Esophagus squamous epithelium (tissue), 5 donors: ENCODE data around the gene FRMD3. TPM values are rescaled to one million over a fixed set of nuclear protein-coding genes. Genes with fewer than 3 reads are reported as not detected.
A peak's percentile ranks its signal among the peaks of the same experiment; 100 is the strongest.

Source experiments
- DNase-seq: peaks from one replicate; lab custom pipeline; 2025; lab: John Stamatoyannopoulos, UW
- H3K27ac ChIP-seq, 4 donors: fragments of 200-600 bp; sonication (generic); one replicate each; pipeline ENCODE4 v1.5.1; 2016 to 2019; ENCODE audit warnings: mild to moderate bottlenecking in 1 of 4
- H3K27me3 ChIP-seq, 4 donors: fragments of 200-600 bp; sonication (generic); 1 replicate in 3 of 4; 2 replicates in 1 of 4; pipeline versions ENCODE4 v1.5.1 to v1.6.0; 2017 to 2021; ENCODE audit warnings: antibody characterized with exemption in 1 of 4
- H3K36me3 ChIP-seq, 3 donors: fragments of 200-600 bp; sonication (generic); one replicate each; pipeline ENCODE4 v1.5.1; 2016 to 2019
- H3K4me1 ChIP-seq, 3 donors: fragments of 200-600 bp; sonication (generic); one replicate each; pipeline ENCODE4 v1.5.1; 2017 to 2019
- H3K4me3 ChIP-seq, 4 donors: fragments of 200-600 bp; sonication (generic); 1 replicate in 3 of 4; 2 replicates in 1 of 4; pipeline ENCODE4 v1.5.1; 2016 to 2019; ENCODE audit warnings: mild to moderate bottlenecking in 2 of 4, moderate library complexity in 1 of 4
- H3K9me3 ChIP-seq, 3 donors: fragments of 200-600 bp; sonication (generic); one replicate each; pipeline ENCODE4 v1.5.1; 2016 to 2019
- CTCF ChIP-seq, 6 experiments: fragments of 450-650 bp in 4 of 6; fragments of 200-600 bp in 2 of 6; sonication (generic) in 2 of 6; IDR thresholded peaks; one replicate each; pipeline ENCODE4 v1.5.1; 2016 to 2019; ENCODE audit warnings: antibody characterized with exemption in 6 of 6, mild to moderate bottlenecking in 4 of 6, moderate library complexity in 4 of 6
- POLR2A ChIP-seq, 4 donors: fragments of 450-650 bp; IDR thresholded peaks; one replicate each; pipeline ENCODE4 v1.6.1; 2017; ENCODE audit warnings: antibody characterized with exemption in 4 of 4, mild to moderate bottlenecking in 4 of 4, moderate library complexity in 3 of 4
- WGBS, 2 donors: methylation state at CpG; one replicate each; pipeline ENCODE4 v1.1.5; 2018; 5-methylcytosine and 5-hydroxymethylcytosine counted together
- intact Hi-C: fragments of 100-400 bp; cut with DNase I; formaldehyde crosslinking; loops from one replicate; pipeline ENCODE4 v1.15.0; 2022
- small RNA-seq, 4 donors: library from RNA; depleted of rRNA; stranded (forward); fragments of <200 nt; gene quantifications; one replicate each; pipeline ENCODE3, GENCODE V24; 2016
- total RNA-seq, 4 donors: library from RNA; depleted of rRNA; stranded (reverse); fragments of >200 nt; gene quantifications; one replicate each; pipeline ENCODE4 v1.1.0, GENCODE V29; 2016
- donor health status: DM: yes; HTN: yes; CAD: no.

FRMD3 gene
- total RNA-seq, 4 donors from 2014 or later: 0.27 to 6.9 (median 2.1) TPM

DNA sequence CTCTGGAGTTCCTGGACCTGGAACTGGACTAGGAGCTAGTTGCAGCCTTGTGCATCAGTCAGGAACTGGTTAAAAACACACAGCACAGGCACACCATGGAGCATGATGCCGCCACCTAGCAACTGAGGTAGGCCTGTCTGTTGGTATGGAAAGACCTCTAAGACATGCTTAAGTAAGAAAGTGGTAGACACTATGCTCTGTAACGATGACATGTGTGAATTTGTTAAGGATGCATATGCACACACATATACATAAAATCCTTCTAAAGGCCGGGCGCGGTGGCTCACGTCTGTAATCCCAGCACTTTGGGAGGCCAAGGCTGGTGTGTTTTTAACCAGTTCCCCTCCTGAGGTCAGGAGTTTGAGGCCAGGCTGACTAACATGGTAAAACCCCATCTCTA lies 338.4 kb downstream of the FRMD3 start:
- Histone ChIP-seq H3K9me3 (no peaks in the 10 kb centered on the region), H3K36me3 (no peaks in the 10 kb centered on the region), H3K27me3 (peaks cover 0 to 12% (median 0%) of the 10 kb centered on the region in 4 donors), H3K4me3 (no peak overlapping the region), H3K27ac (no peak overlapping the region), H3K4me1 (no peaks in the 10 kb centered on the region)
- DNase-seq: no peak
- no peak for TF ChIP-seq POLR2A (IDR thresholded peaks at IDR 0.05)
- no peak for TF ChIP-seq CTCF (IDR thresholded peaks at IDR 0.05)
- 67 to 82% methylated on average over 6 of the region's 6 CpGs for WGBS, 2 donors
- intact Hi-C loops: no loop called here

- Histone ChIP-seq H3K36me3 (no peaks in the 10 kb centered on the region), H3K27me3 (peaks cover 0 to 13% (median 0%) of the 10 kb centered on the region in 4 donors), H3K4me3 (no peak overlapping the region), H3K9me3 (no peaks in the 10 kb centered on the region), H3K27ac (no peak overlapping the region), H3K4me1 (no peaks in the 10 kb centered on the region)
- TF ChIP-seq POLR2A (IDR thresholded peaks at IDR 0.05) (no peak), CTCF (IDR thresholded peaks at IDR 0.05) (peak in 5 of 6 experiments; percentile 35 to 57 (median 40))
- WGBS, 2 donors: 16 to 19% methylated on average over 5 of the region's 5 CpGs
- intact Hi-C loops: no loop called here
- no peak for DNase-seq
Measured at GRCh38 chr9:83199240-83199639, 339.0 kb downstream of the FRMD3 start.

- no peak for TF ChIP-seq CTCF (IDR thresholded peaks at IDR 0.05)
- no peak for TF ChIP-seq POLR2A (IDR thresholded peaks at IDR 0.05)
- H3K36me3 ChIP-seq: no peaks in the 10 kb centered on the region
- H3K27ac ChIP-seq: no peak overlapping the region
- H3K27me3 ChIP-seq: peaks cover 0 to 13% (median 0%) of the 10 kb centered on the region in 4 donors
- H3K4me1 ChIP-seq: no peaks in the 10 kb centered on the region
- no peak overlapping the region for H3K4me3 ChIP-seq
- no peak for DNase-seq
- no peaks in the 10 kb centered on the region for H3K9me3 ChIP-seq
- 17 to 38% methylated on average over 2 to 3 of the region's 3 CpGs for WGBS, 2 donors
- intact Hi-C loops: no loop called here
Measured at GRCh38 chr9:83198371-83198770, 339.8 kb downstream of the FRMD3 start.

- Histone ChIP-seq H3K4me1 (no peaks in the 10 kb centered on the region), H3K9me3 (no peaks in the 10 kb centered on the region), H3K36me3 (no peaks in the 10 kb centered on the region), H3K27me3 (peaks cover 0 to 13% (median 0%) of the 10 kb centered on the region in 4 donors), H3K4me3 (no peak overlapping the region), H3K27ac (no peak overlapping the region)
- no peak for TF ChIP-seq POLR2A (IDR thresholded peaks at IDR 0.05)
- no peak for TF ChIP-seq CTCF (IDR thresholded peaks at IDR 0.05)
- WGBS, 2 donors: 32 to 39% methylated on average over 6 of the region's 6 CpGs
- intact Hi-C loops: no loop called here
- no peak for DNase-seq
Measured at GRCh38 chr9:83197591-83197990, 340.6 kb downstream of the FRMD3 start.

- no peak for TF ChIP-seq CTCF (IDR thresholded peaks at IDR 0.05)
- 64 to 67% methylated on average over 1 to 2 of the region's 2 CpGs for WGBS, 2 donors
- no peaks in the 10 kb centered on the region for H3K36me3 ChIP-seq
- H3K4me3 ChIP-seq: no peak overlapping the region
- DNase-seq: no peak
- H3K27ac ChIP-seq: no peak overlapping the region
- H3K27me3 ChIP-seq: peaks cover 0 to 17% (median 0%) of the 10 kb centered on the region in 4 donors
- no peaks in the 10 kb centered on the region for H3K4me1 ChIP-seq
- intact Hi-C loops: no loop called here
- H3K9me3 ChIP-seq: no peaks in the 10 kb centered on the region
Measured at GRCh38 chr9:83196946-83197345, 341.3 kb downstream of the FRMD3 start.

Small RNA genes within 50 kb of the gene (small RNA-seq; reads per million reads assigned to genes)
- gene AL137847.3 (0 reads per million in 4 donors), gene RN7SKP242 (0 reads per million in 4 donors), gene RNU4-29P (0 reads per million in 4 donors)

Other genes with a start within 250 kb of the FRMD3 start
- 1 to 10 TPM; 2.6 to 6.3 (median 3.9) TPM for gene IDNK, start 84.7 kb upstream of the FRMD3 start, total RNA-seq
- 100 to 1,000 TPM in 1 of 4 donors, 10 to 100 TPM in 3; 65.4 to 120 (median 78.5) TPM for gene UBQLN1, start 169.6 kb upstream of the FRMD3 start, total RNA-seq